Keratinocyte (primary cell): Measurements from ENCODE around the gene SF3A2.

Experiments used
- CTCF ChIP-seq, 3 experiments: IDR thresholded peaks in 1 of 3; conservative IDR thresholded peaks in 1 of 3; optimal IDR thresholded peaks in 1 of 3; 2 replicates in 2 of 3; 3 replicates in 1 of 3; pipeline versions ENCODE3 to v1.5.1; 2011; ENCODE audit warnings: low read length in 3 of 3, mild to moderate bottlenecking in 3 of 3, moderate library complexity in 2 of 3, control low read depth in 1 of 3, inconsistent platforms in 1 of 3; ENCODE audit not compliant: insufficient read depth in 2 of 3; ENCODE audit errors: extremely low read depth in 1 of 3
- EZH2 ChIP-seq: IDR thresholded peaks from one replicate; pipeline ENCODE4 v1.6.1; 2012; ENCODE audit warnings: inconsistent platforms, mild to moderate bottlenecking, low read length, moderate library complexity

GRCh38 chr19:2223391-2223790 is 13.2 kb upstream of the SF3A2 start:
- TF ChIP-seq CTCF (optimal IDR thresholded peaks at IDR 0.05 in 1 of 3, IDR thresholded peaks at IDR 0.05 in 1 of 3, conservative IDR thresholded peaks at IDR 0.05 in 1 of 3; ENCODE audit: extremely low read depth in 1 of 3, insufficient read depth in 2 of 3, low read length in 3 of 3) (no peak), EZH2 (no peak)
